Measurements from ENCODE around the gene GATD1.
"Not testable (repeated sequence)": the region's sequence is repeated elsewhere in the genome, so short reads cannot be mapped to it uniquely, and the experiment has no call there.

GATD1 gene

GRCh38 chr11:745428-745827 is 31.9 kb downstream of the GATD1 start:
- TF ChIP-seq, protein P1, sequence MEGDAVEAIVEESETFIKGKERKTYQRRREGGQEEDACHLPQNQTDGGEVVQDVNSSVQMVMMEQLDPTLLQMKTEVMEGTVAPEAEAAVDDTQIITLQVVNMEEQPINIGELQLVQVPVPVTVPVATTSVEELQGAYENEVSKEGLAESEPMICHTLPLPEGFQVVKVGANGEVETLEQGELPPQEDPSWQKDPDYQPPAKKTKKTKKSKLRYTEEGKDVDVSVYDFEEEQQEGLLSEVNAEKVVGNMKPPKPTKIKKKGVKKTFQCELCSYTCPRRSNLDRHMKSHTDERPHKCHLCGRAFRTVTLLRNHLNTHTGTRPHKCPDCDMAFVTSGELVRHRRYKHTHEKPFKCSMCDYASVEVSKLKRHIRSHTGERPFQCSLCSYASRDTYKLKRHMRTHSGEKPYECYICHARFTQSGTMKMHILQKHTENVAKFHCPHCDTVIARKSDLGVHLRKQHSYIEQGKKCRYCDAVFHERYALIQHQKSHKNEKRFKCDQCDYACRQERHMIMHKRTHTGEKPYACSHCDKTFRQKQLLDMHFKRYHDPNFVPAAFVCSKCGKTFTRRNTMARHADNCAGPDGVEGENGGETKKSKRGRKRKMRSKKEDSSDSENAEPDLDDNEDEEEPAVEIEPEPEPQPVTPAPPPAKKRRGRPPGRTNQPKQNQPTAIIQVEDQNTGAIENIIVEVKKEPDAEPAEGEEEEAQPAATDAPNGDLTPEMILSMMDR (IDR thresholded peaks at IDR 0.05; ENCODE audit: extremely low read depth, insufficient read depth, missing control alignments) = no peak
- DNase-seq (ENCODE audit: low spot score) = no peak
- in situ Hi-C loops (cut with MboI; ENCODE audit: low pct_unique_long_range_greater_than_20kb, low sequenced_read_pairs, unreplicated experiment) = no loop called here

DNA sequence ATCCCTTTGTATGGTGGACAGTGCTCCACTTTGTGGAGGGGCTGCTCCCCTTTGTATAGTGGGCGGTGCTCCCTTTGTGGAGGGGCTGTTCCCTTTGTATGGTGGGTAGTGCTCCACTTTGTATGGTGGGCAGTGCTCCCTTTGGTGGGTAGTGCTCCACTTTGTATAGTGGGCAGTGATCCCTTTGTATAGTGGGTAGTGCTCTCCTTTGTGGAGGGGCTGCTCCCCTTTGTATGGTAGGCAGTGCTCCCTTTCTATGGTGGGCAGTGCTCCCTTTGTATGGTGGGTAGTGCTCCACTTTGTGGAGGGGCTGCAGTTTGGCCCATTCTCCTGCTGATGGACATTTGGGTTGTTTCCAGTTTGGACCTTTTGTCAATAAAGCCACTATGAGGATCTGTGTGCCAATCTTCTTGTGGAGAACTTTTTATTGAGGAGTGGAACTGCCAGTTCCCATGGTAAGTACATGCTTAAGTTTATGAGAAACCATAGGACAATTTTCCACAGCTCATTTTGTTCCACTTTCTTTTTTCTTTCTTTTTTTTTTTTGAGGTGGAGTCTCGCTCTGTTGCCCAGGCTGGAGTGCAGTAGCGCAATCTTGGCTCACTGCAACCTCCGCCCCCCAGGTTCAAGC is 34.6 kb downstream of the GATD1 start:
- in situ Hi-C loops (cut with MboI; ENCODE audit: low pct_unique_long_range_greater_than_20kb, low sequenced_read_pairs, unreplicated experiment) = no loop called here
- TF ChIP-seq, protein P1 (IDR thresholded peaks at IDR 0.05; ENCODE audit: extremely low read depth, insufficient read depth, missing control alignments) = no peak
- no peak for DNase-seq (ENCODE audit: low spot score)

DNA sequence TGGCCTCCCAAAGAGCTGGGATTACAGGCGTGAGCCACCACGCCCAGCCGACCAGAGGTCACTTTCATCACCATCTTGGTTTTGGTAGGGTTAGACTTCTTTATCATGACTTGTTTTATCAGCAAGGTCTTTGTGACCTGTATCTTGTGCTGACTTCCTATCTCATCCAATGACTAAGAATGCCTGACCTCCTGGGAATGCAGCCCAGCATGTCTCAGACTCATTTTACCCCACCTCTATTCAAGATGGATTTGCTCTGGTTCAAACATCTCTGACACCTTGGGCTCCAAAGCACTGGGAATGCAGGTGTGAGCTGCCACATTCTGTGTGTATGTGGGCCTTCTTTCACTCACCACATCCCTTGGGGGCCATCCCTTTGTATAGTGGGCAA is 35.1 kb downstream of the GATD1 start:
- in situ Hi-C loops (cut with MboI; ENCODE audit: low pct_unique_long_range_greater_than_20kb, low sequenced_read_pairs, unreplicated experiment) = no loop called here
- TF ChIP-seq, protein P1 (IDR thresholded peaks at IDR 0.05; ENCODE audit: extremely low read depth, insufficient read depth, missing control alignments) = no peak
- no peak for DNase-seq (ENCODE audit: low spot score)

GRCh38 chr11:737899-738298 is 39.4 kb downstream of the GATD1 start:
- DNase-seq (ENCODE audit: low spot score); in situ Hi-C loops (cut with MboI; ENCODE audit: low pct_unique_long_range_greater_than_20kb, low sequenced_read_pairs, unreplicated experiment): not testable (repeated sequence)

- in situ Hi-C loops (cut with MboI; ENCODE audit: low pct_unique_long_range_greater_than_20kb, low sequenced_read_pairs, unreplicated experiment) = no loop called here
These were observed 39.9 kb downstream of the GATD1 start for GRCh38 chr11:737366-737765.

DNA sequence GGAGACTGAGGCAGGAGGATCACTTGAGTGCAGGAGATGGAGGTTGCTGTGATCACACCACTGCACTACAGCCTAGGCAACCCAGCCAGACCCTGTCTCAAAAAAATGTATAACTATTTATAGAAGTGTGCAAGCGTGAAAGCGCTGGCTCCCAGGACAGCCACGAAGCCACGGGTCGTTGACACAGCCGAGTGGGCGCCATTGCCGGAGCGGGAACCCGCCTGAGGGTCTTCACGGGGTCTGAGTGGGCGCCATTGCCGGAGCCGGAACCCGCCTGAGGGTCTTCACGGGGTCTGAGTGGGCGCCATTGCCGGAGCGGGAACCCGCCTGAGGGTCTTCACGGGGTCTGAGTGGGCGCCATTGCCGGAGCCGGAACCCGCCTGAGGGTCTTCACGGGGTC is 42.7 kb downstream of the GATD1 start:
- in situ Hi-C loops (cut with MboI; ENCODE audit: low pct_unique_long_range_greater_than_20kb, low sequenced_read_pairs, unreplicated experiment); DNase-seq (ENCODE audit: low spot score): not testable (repeated sequence)

More at GRCh38 chr11:737366-737765, 39.9 kb downstream of the GATD1 start:
- DNase-seq (ENCODE audit: low spot score) = no peak
- TF ChIP-seq, protein P1 (IDR thresholded peaks at IDR 0.05; ENCODE audit: extremely low read depth, insufficient read depth, missing control alignments) = no peak

DNA sequence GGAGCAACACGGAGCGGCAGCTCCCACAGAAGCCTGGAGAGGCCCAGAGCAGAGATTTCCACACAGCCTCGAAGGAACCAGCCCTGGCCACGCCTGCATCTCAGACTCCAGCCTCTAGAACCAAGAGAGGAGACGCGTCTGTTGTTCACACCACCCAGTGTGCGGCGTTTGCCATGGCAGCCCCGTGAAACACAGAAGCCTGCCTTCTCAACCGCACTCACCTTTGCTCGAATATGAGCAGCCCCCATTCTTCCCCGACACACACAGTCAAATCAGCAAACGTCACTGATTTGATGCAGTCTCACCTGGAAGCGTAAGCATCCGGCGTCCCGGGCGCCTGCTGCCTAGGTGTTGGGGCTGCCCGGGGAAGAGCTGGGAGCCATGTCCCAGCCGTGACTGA is 44.2 kb downstream of the GATD1 start:
- in situ Hi-C loops (cut with MboI; ENCODE audit: low pct_unique_long_range_greater_than_20kb, low sequenced_read_pairs, unreplicated experiment) = no loop called here
- TF ChIP-seq, protein P1 (IDR thresholded peaks at IDR 0.05; ENCODE audit: extremely low read depth, insufficient read depth, missing control alignments) = no peak
- no peak for DNase-seq (ENCODE audit: low spot score)
